ENCODE measurements around the gene DSCAML1.

The DSCAML1 gene

GRCh38 chr11:117717485-117718314 lies 79.3 kb downstream of the DSCAML1 start:
- DNase-seq = no peak

DNA sequence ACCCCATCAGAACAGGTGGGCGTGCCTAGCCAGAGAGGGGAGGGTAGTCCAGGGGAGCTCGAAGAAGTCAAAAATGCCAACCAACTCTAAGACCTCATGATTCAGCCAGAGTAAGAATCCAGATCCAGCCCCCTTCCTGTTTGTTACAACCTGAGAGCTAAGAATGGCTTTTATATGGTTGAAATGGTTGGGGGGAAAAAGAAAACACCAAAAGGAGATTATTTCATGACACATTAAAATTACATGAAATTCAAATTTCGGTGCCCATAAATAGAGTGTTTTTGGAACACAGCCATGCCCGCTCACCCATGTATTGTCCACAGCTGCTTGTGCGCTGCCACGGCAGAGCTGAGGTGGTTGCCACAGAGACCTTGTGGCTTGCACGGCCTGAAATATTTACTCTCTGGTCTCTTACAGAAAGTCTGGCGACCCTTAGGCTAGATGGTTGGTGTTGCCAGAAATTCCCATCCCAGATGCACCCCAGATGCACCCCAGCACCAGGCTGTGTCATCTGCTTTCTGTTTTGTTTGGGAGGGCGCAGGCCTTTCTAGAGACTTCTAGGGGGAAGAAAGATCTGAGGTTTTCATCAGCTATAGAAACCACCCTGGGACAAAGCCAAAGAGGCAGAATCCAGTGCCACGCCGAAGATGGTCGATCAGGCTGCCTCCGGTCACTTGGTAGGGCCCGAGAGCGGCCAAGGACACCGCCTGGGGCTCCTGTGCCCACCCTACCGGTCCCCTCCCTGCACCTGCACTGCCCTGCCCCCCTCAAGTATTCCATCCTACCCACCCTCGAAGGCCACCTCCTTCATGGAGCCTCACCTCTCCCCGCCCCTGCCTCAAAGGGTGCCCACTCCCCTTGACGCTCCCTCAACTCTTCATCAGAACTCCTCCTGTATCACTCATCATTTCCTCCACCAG lies 80.2 kb downstream of the DSCAML1 start:
- no peak for DNase-seq

DNA sequence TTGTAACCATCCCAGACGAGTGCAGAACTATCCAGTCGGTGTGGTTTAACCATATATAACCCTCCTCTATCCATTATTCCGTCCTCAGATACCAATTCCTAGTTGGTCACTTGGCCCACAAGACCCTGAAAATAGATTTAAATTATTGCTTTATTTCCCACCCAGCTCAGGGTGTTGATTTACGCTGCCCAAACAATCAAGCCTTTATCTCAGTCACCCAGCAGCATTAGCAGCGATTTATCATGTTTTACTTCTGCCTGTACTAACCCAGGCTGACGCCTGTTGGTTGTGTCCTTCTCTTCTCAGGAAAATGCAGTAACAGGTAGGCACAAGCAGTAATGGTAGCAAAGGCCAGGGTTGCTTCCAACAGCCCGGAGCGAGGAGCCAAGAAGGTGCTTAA lies 81.2 kb downstream of the DSCAML1 start:
- DNase-seq = no peak

- DNase-seq = no peak
These were observed 83.5 kb downstream of the DSCAML1 start for GRCh38 chr11:117713538-117713991.

GRCh38 chr11:117712530-117712929 lies 84.5 kb downstream of the DSCAML1 start:
- no peak for DNase-seq

DNA sequence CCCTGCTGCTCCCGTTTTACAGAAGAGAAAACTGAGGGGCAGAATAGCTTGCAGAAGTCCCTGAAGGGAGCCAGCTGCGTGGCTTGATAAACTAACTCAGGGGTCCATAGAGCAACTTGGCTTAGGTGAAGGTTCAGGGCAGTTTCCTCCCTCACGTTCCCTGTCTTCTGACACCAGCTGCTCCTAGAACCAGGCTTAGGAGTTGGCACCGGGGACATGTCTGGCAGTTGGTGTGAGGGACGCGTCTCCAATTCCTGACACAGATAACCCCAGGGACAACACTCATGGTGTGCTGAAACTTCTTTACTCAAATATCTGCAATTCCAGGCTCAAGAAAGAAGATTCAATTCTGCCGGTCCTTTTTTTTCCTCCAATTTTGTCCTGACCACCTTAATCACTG lies 85.7 kb downstream of the DSCAML1 start:
- DNase-seq = no peak

- no peak for DNase-seq
These were observed 86.8 kb downstream of the DSCAML1 start for GRCh38 chr11:117710211-117710610.

GRCh38 chr11:117706322-117706814 lies 90.6 kb downstream of the DSCAML1 start:
- DNase-seq = no peak

DNA sequence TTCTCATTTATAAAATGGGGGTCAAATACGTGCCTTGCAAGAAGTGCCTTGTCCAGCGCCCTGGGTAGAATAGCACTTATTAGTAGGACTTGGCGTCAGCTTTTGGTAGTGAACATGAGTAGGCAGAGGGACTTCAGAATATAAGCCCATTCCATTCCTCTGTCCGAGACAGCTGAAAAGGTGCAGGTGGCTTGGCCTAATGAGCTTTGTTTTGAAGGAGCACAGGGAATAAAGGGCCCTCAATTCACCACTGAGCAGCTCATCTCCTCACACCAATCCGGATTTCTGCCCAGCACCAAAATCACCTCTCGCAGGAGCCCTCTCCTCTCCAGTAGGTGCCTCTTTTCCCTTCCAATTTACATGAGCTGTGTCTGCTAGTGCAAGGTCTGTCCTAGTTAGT lies 91.2 kb downstream of the DSCAML1 start:
- no peak for DNase-seq

GRCh38 chr11:117704395-117705100 lies 92.5 kb downstream of the DSCAML1 start:
- DNase-seq = no peak

- DNase-seq = no peak
These were observed 93.9 kb downstream of the DSCAML1 start for GRCh38 chr11:117702946-117703598.

DNA sequence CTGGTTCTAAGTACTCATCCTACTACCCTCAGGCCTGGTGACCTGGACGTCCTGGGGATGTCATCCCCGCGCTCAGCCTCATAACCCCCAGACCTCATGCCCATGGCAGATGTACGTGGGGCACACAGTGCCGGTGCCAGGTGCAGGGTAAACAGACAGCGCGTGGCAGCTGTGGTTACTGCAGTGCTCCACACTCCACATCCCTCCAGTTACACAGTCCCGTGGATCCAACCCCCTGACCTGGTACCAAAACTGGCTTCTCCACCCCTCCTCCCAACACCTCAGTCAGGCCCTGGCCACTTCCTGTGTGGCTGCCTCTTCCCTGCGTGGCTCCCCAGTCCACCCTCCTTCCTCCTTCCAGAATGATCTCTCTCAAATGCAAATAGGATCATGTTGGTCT lies 95.2 kb downstream of the DSCAML1 start:
- no peak for DNase-seq

DNA sequence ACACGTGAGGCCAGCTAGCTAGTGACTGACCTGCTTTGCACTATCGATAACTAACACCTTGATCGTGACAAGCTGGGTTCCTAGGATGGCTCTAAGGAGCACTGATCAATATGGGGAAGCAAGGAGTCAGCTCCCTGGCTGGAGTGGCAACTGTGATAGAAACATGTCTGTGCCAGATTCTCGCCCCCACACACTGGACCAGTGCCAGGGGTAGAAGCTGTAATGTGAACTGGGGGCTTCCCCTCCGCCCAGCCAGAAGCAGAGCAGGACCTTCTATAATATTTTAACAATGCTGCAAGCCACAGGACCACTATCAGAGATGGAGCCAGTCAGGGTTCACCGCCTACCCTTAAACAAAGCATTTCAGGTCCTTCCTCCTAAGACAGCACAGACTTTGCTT lies 96.5 kb downstream of the DSCAML1 start:
- DNase-seq = no peak

- DNase-seq = no peak
These were observed 99.7 kb downstream of the DSCAML1 start for GRCh38 chr11:117697319-117697718.

DNA sequence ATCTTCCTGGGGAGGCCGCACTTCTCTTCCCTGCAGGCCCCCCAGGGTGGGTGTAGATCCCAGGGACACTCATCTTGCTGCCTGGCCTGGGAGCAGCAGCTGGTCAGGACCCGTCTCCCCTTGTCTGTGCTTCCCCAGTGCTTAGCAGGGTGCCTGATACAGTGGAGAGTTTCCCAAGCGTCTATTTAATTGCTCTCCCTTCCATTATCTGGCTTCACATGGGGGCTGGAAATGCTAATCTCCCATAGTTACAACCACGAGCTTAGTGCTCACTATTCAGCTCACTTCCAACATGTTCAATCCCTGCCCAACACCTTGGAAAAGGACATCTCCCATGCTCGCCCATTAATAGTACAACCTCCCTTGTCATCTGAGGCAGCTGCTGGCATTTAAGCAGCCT lies 100.5 kb downstream of the DSCAML1 start:
- DNase-seq = no peak

- no peak for DNase-seq
These were observed 103.7 kb downstream of the DSCAML1 start for GRCh38 chr11:117693344-117693743.

DNA sequence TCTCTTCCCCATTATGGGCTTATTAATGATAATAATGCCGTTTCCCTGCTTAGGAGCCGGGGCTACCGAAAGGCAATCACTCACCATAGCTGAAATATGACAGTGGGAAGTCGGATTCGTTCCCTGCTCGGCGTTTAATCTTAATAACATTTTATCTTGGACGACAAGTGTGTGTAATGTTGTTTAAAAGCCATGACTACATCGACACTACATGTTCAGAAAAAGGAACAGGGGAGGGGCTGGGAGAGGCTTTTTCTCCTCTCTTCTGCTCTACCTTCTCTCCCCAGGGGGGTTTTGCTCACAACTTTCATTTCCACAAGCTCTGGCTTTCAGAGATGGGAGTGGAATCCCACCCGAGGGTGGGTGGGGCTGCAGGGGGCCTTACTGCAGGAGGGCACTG lies 105.5 kb downstream of the DSCAML1 start:
- DNase-seq = no peak

DNA sequence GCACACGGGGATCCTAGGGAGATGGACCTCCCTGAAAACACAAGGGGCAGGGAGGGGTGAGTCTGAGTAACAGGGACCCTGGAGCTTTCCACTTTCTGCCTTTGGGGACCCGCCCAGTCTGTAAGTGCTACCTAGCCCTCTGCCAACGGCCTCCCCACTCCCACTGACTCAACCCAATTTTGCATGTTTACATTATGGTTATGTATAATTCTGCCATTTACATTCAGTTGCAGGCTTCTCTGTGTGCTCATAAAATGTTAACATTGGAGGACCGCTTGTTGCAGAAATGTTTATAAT lies 105.8 kb downstream of the DSCAML1 start:
- no peak for DNase-seq

DNA sequence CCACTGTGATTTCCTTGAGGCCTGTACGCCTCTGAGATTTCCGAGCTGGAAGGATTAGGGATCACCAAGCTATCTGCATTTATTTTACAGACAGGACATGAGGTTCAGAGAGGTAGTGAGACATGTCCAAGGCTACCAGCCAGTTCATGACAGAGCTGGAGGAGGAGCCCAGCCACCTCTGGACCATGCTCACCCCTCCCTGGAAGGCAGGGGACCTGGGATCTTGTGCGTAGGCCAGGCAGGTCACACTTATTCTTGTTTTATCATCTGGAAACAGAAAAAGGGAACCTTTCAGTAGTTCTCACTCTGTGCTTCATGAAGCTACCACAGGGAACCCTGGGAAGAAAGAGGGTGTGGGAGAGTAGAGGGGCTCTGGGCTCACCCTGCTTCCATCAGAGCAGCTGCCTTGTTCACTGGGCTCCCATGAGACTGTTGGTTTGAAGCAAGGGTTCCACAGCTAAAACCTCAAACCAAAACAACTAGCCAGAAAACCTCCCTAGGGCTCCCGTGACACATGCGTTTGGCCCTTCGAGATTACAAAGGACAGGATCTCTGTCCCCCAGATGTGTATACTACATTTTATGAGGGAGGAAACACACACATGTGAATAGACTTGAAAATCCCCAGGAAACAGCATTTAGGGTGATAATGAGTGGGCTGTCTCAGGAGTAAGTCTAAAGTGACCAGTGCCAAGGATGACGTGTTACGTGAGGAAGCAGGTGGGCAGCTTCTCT lies 106.4 kb downstream of the DSCAML1 start:
- DNase-seq = no peak

GRCh38 chr11:117688255-117688797 lies 108.7 kb downstream of the DSCAML1 start:
- DNase-seq = no peak

DNA sequence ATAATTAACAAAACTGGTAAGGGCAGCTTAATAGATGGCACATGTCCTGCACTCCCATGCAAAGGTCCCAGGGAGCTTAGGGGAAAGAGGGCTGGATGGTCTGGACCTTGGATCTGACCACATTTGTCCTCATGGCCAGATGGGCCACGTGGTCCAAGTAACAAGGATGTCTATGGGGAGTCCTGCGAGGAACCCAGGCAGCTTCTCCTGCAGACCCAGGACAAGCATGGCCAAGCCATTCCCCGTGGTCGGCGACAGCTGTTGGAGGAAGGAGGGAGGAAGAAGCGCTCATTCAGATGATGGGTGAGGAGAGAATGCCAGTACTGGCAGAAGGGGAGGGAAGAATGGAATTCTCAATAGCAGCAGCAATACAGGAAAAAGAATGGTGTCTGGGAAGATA lies 109.2 kb downstream of the DSCAML1 start:
- no peak for DNase-seq

DNA sequence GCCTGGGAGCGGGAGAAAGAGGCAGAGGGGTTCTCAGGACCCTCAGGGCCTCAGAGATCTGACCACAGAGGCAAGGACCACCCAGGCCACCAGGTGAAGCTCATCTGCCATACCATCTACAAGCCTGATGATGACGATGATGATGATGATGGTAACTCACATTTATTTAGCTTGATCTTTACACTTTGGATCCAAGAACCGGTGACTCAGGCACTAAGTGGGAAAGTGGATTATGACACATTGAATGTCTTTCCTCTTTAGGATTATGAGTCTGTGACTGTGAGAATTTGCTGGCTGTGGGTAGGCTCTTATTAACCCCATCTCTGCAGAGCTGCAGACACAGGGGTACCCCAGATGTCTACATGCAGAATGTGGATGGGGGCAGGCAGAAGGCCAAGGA lies 110.3 kb downstream of the DSCAML1 start:
- no peak for DNase-seq

Data from effector CD8-positive, alpha-beta T cell (primary cell).